HG03520 (cell line): ENCODE data around the gene PARD3B.

Experiments
- ATAC-seq: cut with Tn5 transposase; IDR thresholded peaks from one replicate; pipeline ENCODE4 v1.9.1; 2021; ENCODE audit warnings: mild to moderate bottlenecking, moderate library complexity; ENCODE audit not compliant: unreplicated experiment

Gene PARD3B

GRCh38 chr2:205086662-205087061 is 541.4 kb downstream of the PARD3B start:
- no peak for ATAC-seq

DNA sequence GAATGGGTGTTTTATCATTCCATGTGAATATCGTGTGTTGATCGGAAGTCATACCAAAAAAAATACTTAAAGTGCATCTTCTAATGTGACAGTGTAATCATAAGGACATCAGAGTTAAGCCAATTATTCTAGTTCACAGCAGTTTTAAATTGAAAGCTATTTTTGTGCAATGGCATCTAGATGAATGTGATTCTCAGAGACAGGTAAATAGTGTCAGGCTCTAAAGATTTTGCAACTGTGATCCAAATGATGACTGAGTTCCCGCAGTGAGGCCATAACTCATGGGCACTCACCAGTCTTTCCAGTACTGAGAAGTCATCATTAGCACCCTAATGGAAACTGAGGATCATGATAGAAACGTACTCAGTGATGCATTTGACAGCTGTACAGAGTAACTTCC is 542.6 kb downstream of the PARD3B start:
- no peak for ATAC-seq

- no peak for ATAC-seq
These were observed 544.7 kb downstream of the PARD3B start for GRCh38 chr2:205089958-205090357.

DNA sequence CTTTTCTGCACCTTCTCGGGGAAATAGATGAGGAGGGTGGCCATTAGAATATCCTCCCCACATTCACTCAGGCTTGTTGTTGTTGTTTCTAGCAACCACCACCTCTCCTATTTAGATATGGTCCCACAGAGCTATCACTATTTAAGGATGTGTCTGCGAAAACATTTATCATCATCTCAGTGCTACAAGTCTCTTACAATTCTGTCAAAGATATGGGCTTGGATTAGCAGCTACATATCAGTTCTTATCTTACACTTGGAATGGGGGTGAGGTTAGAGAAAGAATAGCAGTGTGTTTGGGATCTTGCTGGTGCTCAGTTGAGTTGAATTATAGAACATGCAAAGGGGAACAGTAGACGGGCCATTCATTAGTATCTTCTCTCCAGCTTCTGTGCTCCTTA is 546.1 kb downstream of the PARD3B start:
- no peak for ATAC-seq

DNA sequence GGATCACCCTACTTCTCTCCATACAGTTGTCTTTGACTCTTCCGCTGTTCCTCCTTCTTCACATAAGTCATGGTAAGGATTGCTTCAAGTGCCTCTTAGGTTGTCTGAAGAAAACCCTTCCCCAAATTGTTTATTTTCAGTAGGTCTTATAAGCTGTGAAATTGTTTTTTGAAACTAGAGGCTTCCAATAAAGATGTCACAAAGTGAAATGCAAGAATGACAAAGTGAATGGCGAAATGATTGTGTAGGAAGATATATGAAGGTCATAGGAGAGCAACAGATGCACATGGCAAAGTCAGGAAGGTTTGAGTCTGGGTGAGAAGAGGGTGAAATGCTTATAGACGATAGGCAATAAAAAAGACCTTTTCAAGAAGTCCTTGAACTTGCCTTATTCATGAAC is 548.8 kb downstream of the PARD3B start:
- no peak for ATAC-seq

GRCh38 chr2:205103699-205104098 is 558.4 kb downstream of the PARD3B start:
- ATAC-seq: no peak

- no peak for ATAC-seq
These were observed 562.5 kb downstream of the PARD3B start for GRCh38 chr2:205107810-205108209.

- no peak for ATAC-seq
These were observed 570.2 kb downstream of the PARD3B start for GRCh38 chr2:205115511-205115910.

- no peak for ATAC-seq
These were observed 571.9 kb downstream of the PARD3B start for GRCh38 chr2:205117125-205117524.

DNA sequence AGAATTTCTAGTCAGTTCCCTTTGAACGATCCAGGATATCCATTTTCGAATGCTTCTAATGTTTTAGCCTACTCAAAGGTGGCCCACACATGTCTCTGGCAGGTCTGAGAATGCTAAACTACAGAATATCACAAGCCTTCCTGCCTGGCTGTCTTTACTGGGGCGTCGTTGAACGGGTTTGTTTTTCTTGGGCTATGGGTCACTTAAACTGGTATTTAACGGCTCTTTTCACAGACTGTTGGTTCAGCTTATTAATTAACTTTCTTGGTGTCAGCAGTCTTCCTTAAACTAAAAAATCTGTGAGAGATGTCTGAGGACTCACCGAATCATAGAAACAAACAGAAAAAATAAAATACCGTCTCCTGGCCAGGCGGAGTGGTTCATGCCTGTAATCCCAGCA is 573.9 kb downstream of the PARD3B start:
- ATAC-seq: no peak

DNA sequence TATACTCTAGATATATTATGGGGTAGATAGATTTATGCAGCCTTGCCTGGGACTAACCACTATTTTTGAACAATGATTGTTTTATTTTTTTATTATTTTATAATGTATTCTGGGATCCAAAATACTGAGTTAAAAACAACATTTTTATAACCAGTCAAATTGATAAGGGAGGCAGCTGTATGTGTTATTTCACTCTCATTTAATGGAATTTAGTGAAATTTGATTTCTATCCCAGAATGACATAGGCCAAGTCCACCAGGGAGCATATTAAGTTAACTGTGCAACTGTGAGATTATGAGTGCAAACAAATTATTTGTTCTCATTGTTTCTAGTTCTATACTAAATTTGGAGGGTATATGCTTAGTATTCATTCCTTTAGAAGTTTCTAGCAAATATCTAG is 583.5 kb downstream of the PARD3B start:
- no peak for ATAC-seq

GRCh38 chr2:205129531-205129930 is 584.3 kb downstream of the PARD3B start:
- no peak for ATAC-seq

- ATAC-seq: no peak
These were observed 585.0 kb downstream of the PARD3B start for GRCh38 chr2:205130111-205130829.

- no peak for ATAC-seq
These were observed 588.3 kb downstream of the PARD3B start for GRCh38 chr2:205133544-205133943.

- no peak for ATAC-seq
These were observed 593.5 kb downstream of the PARD3B start for GRCh38 chr2:205138735-205139134.

- ATAC-seq: no peak
These were observed 594.7 kb downstream of the PARD3B start for GRCh38 chr2:205139822-205140463.

DNA sequence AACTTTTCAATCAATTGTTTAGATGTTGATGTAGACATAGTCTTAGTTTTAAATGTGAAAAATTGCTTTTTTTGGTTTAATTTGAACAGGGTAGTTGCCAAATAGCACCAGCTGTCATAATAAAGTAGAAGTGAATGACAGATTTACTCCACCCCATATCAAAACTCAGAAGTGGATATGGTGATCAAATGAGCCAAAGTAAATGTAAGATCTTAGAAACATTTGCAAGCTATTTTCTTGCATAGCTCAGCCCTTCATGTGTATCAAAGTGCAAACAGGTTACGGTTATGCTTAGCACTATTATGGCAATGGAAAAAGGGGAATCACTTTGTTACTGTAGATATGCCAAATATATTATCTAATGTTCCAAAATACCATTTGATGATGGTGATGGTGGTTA is 596.1 kb downstream of the PARD3B start:
- ATAC-seq: no peak

DNA sequence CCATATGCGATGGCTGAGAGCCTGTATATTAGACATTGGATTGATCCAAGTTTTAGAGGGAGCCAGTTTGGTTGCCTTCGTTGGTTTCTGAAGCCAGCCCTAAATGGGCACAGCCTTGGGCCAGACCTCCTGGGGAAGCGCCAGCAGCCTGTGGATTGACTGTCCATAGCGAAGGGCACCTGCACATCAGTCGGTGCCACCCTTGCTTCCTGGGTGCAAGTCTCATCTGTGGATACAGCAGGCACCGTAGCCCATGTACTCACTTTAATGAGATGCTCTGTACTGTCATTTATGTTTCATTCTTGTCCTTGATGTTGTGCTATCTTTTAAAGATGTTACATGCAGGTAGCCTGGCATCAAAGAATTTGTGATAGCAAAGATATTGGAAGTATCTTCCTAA is 600.6 kb downstream of the PARD3B start:
- ATAC-seq: no peak

DNA sequence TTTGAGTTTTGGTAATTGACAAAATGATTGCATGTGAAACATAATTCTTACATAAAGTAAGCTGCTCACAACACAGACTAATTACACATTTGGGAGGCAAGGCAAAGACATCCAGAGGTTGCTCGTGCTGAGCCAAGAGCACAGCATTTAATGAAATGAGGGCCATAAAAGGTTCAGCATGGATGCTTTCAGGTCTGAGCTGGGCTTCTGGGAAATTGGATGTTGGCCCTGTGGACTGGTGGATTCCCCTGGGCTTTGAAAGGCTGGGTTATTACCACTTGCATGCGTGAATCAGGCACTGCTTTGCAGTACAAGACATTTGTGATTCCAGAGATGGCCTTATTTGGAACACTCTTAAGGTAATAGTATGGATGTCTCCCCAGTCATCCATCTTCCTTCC is 603.5 kb downstream of the PARD3B start:
- ATAC-seq: no peak

DNA sequence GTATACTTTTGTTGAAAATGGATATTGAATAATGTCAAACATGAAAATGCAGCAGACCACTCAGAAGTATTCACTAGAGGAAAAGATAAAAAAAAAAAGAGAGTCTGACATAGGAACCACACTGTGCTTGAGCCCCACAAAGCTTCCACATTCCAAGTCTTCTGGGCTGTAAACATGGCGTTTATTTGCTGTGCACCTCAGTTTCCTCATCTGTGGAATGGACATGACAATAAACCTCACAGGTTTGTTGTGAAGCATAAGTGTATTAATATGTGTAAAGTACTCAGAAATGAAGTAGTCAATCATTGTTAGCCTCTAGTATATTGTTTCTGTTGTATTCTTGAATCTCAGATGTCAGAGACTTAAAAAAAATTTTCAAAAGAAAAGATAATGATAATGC is 611.2 kb downstream of the PARD3B start:
- ATAC-seq: no peak

GRCh38 chr2:205158404-205158803 is 613.1 kb downstream of the PARD3B start:
- ATAC-seq: no peak

- no peak for ATAC-seq
These were observed 616.0 kb downstream of the PARD3B start for GRCh38 chr2:205161156-205161839.
